ENCODE results near the gene COPRS.
"Not testable (repeated sequence)": the region's sequence is repeated elsewhere in the genome, so short reads cannot be mapped to it uniquely, and the experiment has no call there.

COPRS gene

GRCh38 chr17:31829649-31830048 lies 29.4 kb downstream of the COPRS start:
- Mint-ChIP-seq H3K27me3 (peaks cover 8% of the 10 kb centered on the region), H3K27ac (no peak overlapping the region), H3K4me3 (no peak overlapping the region), H3K4me1 (peaks cover 6% of the 10 kb centered on the region), H3K9me3 (no peaks in the 10 kb centered on the region)
- no peak for ATAC-seq
- no peak for DNase-seq

- not testable (repeated sequence) for ATAC-seq, H3K27ac Mint-ChIP-seq, DNase-seq, H3K4me3 Mint-ChIP-seq, H3K27me3 Mint-ChIP-seq, H3K9me3 Mint-ChIP-seq, H3K4me1 Mint-ChIP-seq
Measured at GRCh38 chr17:31828955-31829354, 30.1 kb downstream of the COPRS start.

GRCh38 chr17:31825961-31826691 lies 32.9 kb downstream of the COPRS start:
- H3K9me3 Mint-ChIP-seq = no peaks in the 10 kb centered on the region
- no peaks in the 10 kb centered on the region for H3K4me1 Mint-ChIP-seq
- DNase-seq (no peak), ATAC-seq (peak; percentile 53)
- no peak overlapping the region for H3K4me3 Mint-ChIP-seq
- H3K27ac Mint-ChIP-seq = no peak overlapping the region
- no peaks in the 10 kb centered on the region for H3K27me3 Mint-ChIP-seq

- no peaks in the 10 kb centered on the region for H3K27me3 Mint-ChIP-seq
- no peak overlapping the region for H3K27ac Mint-ChIP-seq
- ATAC-seq = no peak
- no peak overlapping the region for H3K4me3 Mint-ChIP-seq
- H3K4me1 Mint-ChIP-seq = no peaks in the 10 kb centered on the region
- no peaks in the 10 kb centered on the region for H3K9me3 Mint-ChIP-seq
- DNase-seq = no peak
Measured at GRCh38 chr17:31824766-31825360, 34.2 kb downstream of the COPRS start.

GRCh38 chr17:31823014-31823413 lies 36.0 kb downstream of the COPRS start:
- no peak overlapping the region for H3K27ac Mint-ChIP-seq
- ATAC-seq = no peak

GRCh38 chr17:31820691-31821435 lies 38.2 kb downstream of the COPRS start:
- Mint-ChIP-seq H3K4me3 (no peak overlapping the region), H3K27ac (no peak overlapping the region), H3K4me1 (no peaks in the 10 kb centered on the region), H3K27me3 (no peaks in the 10 kb centered on the region), H3K9me3 (no peaks in the 10 kb centered on the region)
- ATAC-seq (no peak), DNase-seq (no peak)

More at GRCh38 chr17:31823014-31823413, 36.0 kb downstream of the COPRS start:
- H3K27me3 Mint-ChIP-seq = no peaks in the 10 kb centered on the region
- no peaks in the 10 kb centered on the region for H3K4me1 Mint-ChIP-seq
- no peaks in the 10 kb centered on the region for H3K9me3 Mint-ChIP-seq
- DNase-seq = no peak
- H3K4me3 Mint-ChIP-seq = no peak overlapping the region

GRCh38 chr17:31819578-31819977 lies 39.5 kb downstream of the COPRS start:
- DNase-seq (no peak), ATAC-seq (no peak)
- H3K27ac Mint-ChIP-seq = no peak overlapping the region
- H3K27me3 Mint-ChIP-seq = no peaks in the 10 kb centered on the region
- H3K4me1 Mint-ChIP-seq = no peaks in the 10 kb centered on the region
- H3K9me3 Mint-ChIP-seq = no peaks in the 10 kb centered on the region
- H3K4me3 Mint-ChIP-seq = no peak overlapping the region

GRCh38 chr17:31818863-31819262 lies 40.2 kb downstream of the COPRS start:
- not testable (repeated sequence) for H3K4me3 Mint-ChIP-seq, ATAC-seq, H3K27ac Mint-ChIP-seq, H3K4me1 Mint-ChIP-seq, DNase-seq, H3K9me3 Mint-ChIP-seq, H3K27me3 Mint-ChIP-seq

GRCh38 chr17:31815212-31815730 lies 43.8 kb downstream of the COPRS start:
- Mint-ChIP-seq H3K9me3 (no peaks in the 10 kb centered on the region), H3K27ac (no peak overlapping the region), H3K27me3 (no peaks in the 10 kb centered on the region), H3K4me1 (no peaks in the 10 kb centered on the region), H3K4me3 (no peak overlapping the region)
- DNase-seq (no peak), ATAC-seq (no peak)

GRCh38 chr17:31811101-31811500 lies 47.9 kb downstream of the COPRS start:
- DNase-seq (no peak), ATAC-seq (no peak)
- no peaks in the 10 kb centered on the region for H3K4me1 Mint-ChIP-seq
- no peak overlapping the region for H3K4me3 Mint-ChIP-seq
- no peaks in the 10 kb centered on the region for H3K27me3 Mint-ChIP-seq
- H3K9me3 Mint-ChIP-seq = no peaks in the 10 kb centered on the region
- H3K27ac Mint-ChIP-seq = no peak overlapping the region

- H3K27me3 Mint-ChIP-seq, H3K4me1 Mint-ChIP-seq, DNase-seq, H3K9me3 Mint-ChIP-seq, ATAC-seq, H3K4me3 Mint-ChIP-seq, H3K27ac Mint-ChIP-seq: not testable (repeated sequence)
Measured at GRCh38 chr17:31809876-31810275, 49.2 kb downstream of the COPRS start.

- no peaks in the 10 kb centered on the region for H3K4me1 Mint-ChIP-seq
- H3K9me3 Mint-ChIP-seq = no peaks in the 10 kb centered on the region
- peaks cover 8% of the 10 kb centered on the region for H3K27me3 Mint-ChIP-seq
- H3K4me3 Mint-ChIP-seq = no peak overlapping the region
- no peak overlapping the region for H3K27ac Mint-ChIP-seq
- ATAC-seq = no peak
- DNase-seq = no peak
Measured at GRCh38 chr17:31808521-31809050, 50.5 kb downstream of the COPRS start.

GRCh38 chr17:31807846-31808245 lies 51.2 kb downstream of the COPRS start:
- Mint-ChIP-seq H3K27me3 (peaks cover 8% of the 10 kb centered on the region), H3K4me1 (no peaks in the 10 kb centered on the region), H3K27ac (no peak overlapping the region), H3K4me3 (no peak overlapping the region), H3K9me3 (no peaks in the 10 kb centered on the region)
- ATAC-seq = no peak
- DNase-seq = no peak

GRCh38 chr17:31806921-31807320 lies 52.1 kb downstream of the COPRS start:
- DNase-seq = no peak
- peaks cover 8% of the 10 kb centered on the region for H3K27me3 Mint-ChIP-seq
- H3K4me1 Mint-ChIP-seq = no peaks in the 10 kb centered on the region
- no peaks in the 10 kb centered on the region for H3K9me3 Mint-ChIP-seq
- H3K27ac Mint-ChIP-seq = peak overlapping the region in 1 of 2 donors; percentile 78
- ATAC-seq = no peak
- no peak overlapping the region for H3K4me3 Mint-ChIP-seq

- peaks cover 8% of the 10 kb centered on the region for H3K27me3 Mint-ChIP-seq
- no peak for DNase-seq
- H3K27ac Mint-ChIP-seq = no peak overlapping the region
- no peak for ATAC-seq
- no peaks in the 10 kb centered on the region for H3K4me1 Mint-ChIP-seq
- no peak overlapping the region for H3K4me3 Mint-ChIP-seq
- no peaks in the 10 kb centered on the region for H3K9me3 Mint-ChIP-seq
Measured at GRCh38 chr17:31803494-31804213, 55.4 kb downstream of the COPRS start.

All from stimulated activated naive CD8-positive, alpha-beta T cell treated with anti-CD3 and anti-CD28 coated beads, Interleukin-15, amount 100 ng/mL, for 72 hours (primary cell).